GM23248 (cell line): ENCODE data around the gene E2F3.

Experiments used
- EZH2 ChIP-seq: fragments of 200-600 bp; sonication (generic); IDR thresholded peaks from 2 replicates; pipeline ENCODE4 v1.6.1; 2018; ENCODE audit warnings: antibody characterized with exemption, mild to moderate bottlenecking; ENCODE audit not compliant: insufficient read depth, poor library complexity, severe bottlenecking
- EZH2phosphoT487 ChIP-seq: fragments of 200-600 bp; sonication (generic); IDR thresholded peaks from 2 replicates; pipeline ENCODE4 v1.6.1; 2018; ENCODE audit warnings: antibody characterized with exemption, moderate library complexity, mild to moderate bottlenecking, low read depth; ENCODE audit not compliant: insufficient read depth

GRCh38 chr6:20415304-20415703 lies 13.6 kb downstream of the E2F3 start:
- TF ChIP-seq EZH2: no peak
- TF ChIP-seq EZH2phosphoT487: no peak
